GM19099 (cell line): ENCODE measurements around the gene E2F2.

Experiments used
- POLR2A ChIP-seq: IDR thresholded peaks from 3 replicates; pipeline ENCODE4 v1.6.1; 2011; ENCODE audit warnings: low read depth; ENCODE audit not compliant: insufficient read length; ENCODE audit errors: extremely low read depth

E2F2 gene

DNA sequence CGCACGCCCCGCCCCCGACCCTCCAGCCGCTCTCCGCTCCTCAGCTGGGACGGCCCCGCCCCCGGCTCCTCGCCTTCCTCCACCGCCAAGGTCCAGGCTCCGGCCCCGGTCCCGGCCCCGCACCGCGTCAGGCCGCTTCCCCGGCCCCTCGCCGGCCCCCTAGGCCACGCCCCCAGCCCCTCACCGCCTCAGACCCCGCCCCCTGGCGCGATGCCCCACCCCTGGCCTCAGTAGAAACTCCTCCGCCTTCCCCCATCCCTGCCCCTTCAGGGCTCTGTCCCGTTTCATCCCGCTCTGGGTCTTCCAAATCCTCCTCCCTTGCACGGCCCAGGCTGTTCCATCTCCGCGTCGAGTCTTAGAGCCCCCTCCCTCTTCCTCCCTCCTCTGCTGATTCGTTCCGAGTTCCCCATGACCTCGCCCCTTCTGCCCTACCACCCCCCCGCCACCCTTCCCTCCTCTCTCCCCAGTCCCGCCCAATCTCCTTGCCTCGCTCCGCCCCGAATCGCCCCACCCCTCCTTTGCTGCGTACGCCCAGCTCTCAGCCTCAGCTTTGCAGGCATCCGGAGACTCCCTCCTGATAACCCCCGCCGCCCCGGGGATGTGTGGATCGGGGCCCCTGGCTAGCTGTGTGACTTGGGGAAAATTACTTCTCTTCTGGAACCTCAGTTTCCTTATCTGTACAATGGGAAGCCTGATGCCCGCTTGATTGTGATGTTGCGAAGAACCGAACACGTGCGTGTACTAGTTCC is 46.6 kb downstream of the E2F2 start:
- no peak for TF ChIP-seq POLR2A

GRCh38 chr1:23483321-23484252 is 47.4 kb downstream of the E2F2 start, which contains the start of gene ASAP3:
TSS of gene ASAP3 (minus strand) at chr1:23484179. CDS start at chr1:23484133, 46 bp downstream.
- no peak for TF ChIP-seq POLR2A

- TF ChIP-seq POLR2A: no peak
These were observed 49.1 kb downstream of the E2F2 start for GRCh38 chr1:23481904-23482303.

- TF ChIP-seq POLR2A: no peak
These were observed 49.9 kb downstream of the E2F2 start for GRCh38 chr1:23481026-23481597.

DNA sequence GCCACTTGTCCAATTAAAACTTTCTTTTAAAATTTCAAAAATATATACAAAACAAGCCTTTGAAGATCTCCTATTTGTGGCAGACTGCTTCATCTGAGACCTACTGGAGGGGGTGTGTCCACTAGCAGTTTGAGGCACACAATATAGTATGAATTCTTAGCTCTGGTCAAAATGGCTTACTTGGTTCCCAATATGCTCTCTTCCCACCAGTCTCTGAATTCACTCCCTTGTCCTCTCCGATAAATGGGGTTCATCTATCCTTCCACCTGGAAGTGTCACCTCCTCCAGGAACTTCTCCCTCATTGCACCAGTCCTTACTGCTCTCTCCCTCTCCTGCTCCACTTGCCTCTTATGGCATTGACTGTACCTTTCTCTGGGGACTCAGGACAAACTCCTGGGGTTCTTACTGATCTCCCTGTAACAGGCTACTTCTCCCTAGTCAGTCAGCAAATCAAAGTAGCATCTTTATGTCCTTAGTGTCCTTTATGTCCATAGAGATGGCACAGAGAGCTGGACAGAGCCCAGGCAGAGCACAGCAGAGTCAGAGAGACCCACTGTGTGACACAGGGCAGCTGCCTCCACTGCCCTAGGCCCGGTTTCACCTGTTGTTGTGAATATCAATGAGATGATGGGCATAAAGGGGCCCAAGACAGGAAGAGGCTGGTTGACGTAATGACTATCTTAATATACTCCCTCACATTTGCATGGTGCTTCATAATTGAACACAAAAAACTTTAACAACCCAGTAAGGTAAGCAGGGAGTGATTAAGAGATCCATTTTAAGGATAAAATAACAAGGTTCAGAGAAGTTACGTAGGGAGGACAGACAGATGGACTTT is 50.6 kb downstream of the E2F2 start:
- no peak for TF ChIP-seq POLR2A

DNA sequence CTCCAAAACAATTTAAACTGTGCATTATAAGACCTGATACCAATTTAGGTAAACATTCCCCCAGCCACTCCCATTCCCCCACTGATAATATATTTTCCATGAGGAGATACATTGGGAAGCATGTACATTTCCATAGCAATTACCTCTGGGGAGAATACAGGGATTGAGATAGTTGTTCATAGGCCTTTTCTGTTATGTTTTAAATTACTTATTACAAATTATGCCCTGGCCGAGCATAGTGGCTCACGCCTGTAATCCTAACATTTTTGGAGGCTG is 51.4 kb downstream of the E2F2 start:
- no peak for TF ChIP-seq POLR2A

DNA sequence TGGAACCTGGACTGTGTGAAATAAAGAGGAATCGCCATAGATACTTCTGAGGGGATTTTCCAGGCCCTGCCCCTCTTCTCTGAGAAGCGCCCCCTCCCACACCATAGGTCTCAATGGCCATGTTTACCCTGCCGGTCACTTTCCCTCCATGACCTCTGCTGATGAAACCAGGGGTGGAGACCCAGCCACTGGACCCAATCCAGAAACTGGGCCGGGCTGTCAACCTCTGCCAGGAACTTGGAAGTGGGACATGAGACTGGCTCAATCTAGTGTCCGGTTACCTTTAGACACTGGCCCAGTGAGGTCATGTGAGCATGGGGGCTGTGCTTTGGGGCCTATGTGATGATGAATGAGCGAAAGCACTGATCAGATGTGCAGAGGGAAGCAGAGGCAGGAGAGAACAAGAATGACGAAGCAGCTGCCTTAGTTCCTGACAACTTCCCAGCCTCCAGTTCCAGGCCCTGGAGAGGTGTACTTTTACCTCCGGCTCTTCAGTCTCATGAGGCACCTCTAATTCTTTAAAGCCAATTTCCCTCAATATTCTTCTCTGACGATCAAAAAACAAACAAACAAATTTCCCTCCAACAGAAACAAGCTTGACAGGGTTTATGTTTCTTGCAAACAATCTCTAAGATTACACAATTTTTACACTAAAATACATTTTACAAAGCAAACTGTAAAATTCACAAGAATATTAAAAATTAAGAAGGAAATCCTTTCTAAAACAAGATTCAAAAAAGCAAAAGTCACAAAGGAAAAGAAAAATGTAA is 52.0 kb downstream of the E2F2 start:
- TF ChIP-seq POLR2A: no peak

DNA sequence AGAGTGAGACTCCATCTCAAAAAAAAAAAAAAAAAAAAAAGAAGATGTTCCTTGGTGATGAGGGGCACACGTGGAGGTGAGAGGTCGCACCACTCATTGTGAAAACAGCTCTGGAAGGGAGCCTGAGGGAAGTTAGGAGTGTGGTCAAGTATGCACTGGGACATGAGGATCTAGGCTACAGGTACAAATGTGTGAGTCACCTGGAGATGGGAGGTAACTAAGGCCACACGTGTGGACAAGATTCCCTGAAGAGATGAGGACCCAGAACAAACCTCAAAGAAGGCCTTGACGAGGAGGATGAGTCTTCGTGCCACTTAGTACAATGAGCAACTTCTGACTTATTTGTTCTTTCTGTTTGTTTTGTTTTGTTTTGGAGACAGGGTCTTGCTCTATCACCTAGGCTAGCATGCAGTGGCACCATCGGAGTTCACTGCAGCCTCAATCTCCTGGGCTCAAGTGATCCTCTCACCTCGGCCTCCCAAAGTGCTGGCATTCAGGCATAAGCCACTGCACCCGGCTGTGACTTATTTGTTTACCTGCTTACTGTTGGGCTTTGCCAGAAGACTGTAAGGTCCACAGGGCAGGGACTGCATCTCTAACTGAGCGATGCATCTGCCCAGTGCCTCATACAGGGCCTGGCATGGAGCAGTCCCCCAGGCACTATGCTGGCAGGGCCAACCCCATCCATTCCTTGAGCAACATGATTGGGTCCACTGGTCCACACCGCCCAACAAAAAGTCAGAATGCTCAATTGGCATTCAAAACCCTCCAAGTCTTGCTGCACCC is 53.5 kb downstream of the E2F2 start:
- no peak for TF ChIP-seq POLR2A

DNA sequence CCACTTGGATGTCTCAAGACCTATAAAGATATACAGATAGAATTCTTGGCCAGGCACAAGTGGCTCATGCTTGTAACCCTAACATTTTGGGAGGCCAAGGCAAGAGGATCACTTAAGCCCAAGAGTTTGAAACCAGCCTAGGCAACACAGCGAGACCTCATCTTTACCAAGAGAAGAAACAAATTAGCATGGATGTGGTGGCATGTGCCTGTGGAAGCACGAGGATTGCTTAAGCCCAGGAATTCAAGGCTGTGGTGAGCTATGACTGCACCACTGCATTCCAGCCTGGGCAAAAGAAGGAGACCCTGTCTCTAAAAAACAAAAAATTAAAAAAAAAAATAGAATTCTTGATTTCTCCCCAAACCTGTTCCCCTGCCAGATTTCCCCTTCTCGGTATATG is 55.4 kb downstream of the E2F2 start:
- TF ChIP-seq POLR2A: no peak

DNA sequence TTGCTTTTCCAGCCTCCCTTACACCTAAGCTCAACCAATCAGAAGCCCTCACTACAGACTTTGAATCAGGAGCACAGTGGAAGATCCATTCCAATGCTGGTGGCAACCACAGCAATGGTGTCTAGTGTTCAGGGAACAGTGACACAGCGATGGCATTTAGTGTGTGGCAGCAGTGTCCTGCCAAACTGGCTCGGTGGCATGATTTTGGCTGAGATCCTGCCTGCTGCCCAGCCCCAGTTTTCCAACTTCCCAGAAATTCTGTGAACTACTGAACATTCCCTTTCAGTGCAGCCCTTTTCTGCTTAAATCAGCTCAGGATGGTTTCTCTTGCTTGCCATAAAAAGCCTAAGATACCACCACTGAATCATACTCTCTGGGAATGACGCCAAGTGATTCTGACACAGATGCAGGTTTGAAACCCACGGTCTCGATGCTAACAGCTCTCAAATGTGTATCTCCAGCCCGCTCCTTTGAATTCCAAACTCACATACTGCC is 55.9 kb downstream of the E2F2 start:
- no peak for TF ChIP-seq POLR2A

DNA sequence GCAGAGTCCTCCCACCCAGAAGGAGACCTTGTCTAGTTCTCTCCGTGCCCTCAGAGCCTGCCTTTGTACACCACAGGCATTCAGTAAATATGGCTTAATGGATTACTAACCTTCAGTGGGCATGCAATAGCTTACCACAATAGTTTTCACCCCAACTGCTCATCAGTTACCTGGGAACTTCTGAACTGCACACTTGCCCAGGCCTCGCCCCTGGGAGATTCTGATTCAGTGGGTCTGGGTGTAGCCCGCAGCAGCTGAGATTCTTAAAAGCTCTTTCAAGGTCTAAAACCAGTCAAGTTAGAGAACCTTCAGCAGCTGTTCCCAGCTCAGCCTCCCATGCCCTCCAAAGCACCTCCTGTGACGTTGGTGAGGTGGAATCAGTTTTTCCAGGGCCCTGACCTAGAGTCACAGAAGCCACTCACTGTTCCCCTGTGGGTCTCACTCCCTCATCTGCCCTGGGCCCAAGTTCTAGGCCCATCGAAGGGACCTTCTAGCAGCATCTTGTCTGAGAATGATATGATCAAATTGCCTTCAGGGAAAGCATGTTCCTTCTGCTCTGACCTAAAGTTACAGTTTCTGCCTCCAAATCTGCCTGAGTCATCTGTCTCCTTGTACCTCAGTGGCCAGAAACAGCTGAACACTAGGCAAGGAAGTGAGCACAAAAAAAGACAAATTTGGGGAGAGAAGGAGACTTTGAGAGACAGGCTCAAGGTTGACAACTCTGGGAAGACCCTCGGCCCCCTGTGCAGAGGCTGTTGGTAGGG is 57.8 kb downstream of the E2F2 start:
- TF ChIP-seq POLR2A: no peak

GRCh38 chr1:23472351-23473036 is 58.5 kb downstream of the E2F2 start:
- TF ChIP-seq POLR2A: no peak

GRCh38 chr1:23471473-23472075 is 59.5 kb downstream of the E2F2 start:
- no peak for TF ChIP-seq POLR2A
